IMR-90 (cell line): Measurements from ENCODE around the gene C11orf42. TPM values are rescaled to one million over a fixed set of nuclear protein-coding genes. Genes with fewer than 3 reads are reported as not detected.

Experiments used
- ATAC-seq: fragments of 200-7000 bp; cut with Tn5 transposase; 2 replicates; pipeline ENCODE4 v1.9.1; 2020; ENCODE audit warnings: low read depth, mild to moderate bottlenecking, moderate library complexity
- BruUV-seq: library from RNA; stranded (reverse); fragments of 400-500 nt; replicated peaks from 2 replicates; lab custom pipeline; 2021; lab: Mats Ljungman, UMichigan
- CTCF ChIA-PET: fragments of 300-600 bp; formaldehyde crosslinking; extraction: SDS; loops from one replicate; lab custom pipeline; 2021; ENCODE audit warnings: antibody characterized with exemption; lab: Yijun Ruan, JAX
- POLR2A ChIA-PET: fragments of 300-600 bp; sonication (Branson Sonifier 250); formaldehyde crosslinking; loops from one replicate; lab custom pipeline; 2022; ENCODE audit warnings: antibody characterized with exemption; ENCODE audit not compliant: unreplicated experiment; lab: Charles Lee
- DNase-seq: peaks from one replicate; pipeline ENCODE4 v3.0.0; 2013
- H2AFZ ChIP-seq: replicated peaks from 2 replicates; pipeline ENCODE3; 2013; ENCODE audit warnings: low read length, mild to moderate bottlenecking; ENCODE audit not compliant: poor library complexity
- H2AK5ac ChIP-seq: 2 replicates; pipeline ENCODE4 v1.6.1; 2013; ENCODE audit warnings: low read depth, low read length, inconsistent platforms
- H2AK9ac ChIP-seq: replicated peaks from 2 replicates; pipeline ENCODE3; 2013; ENCODE audit warnings: mild to moderate bottlenecking, low read depth, low read length, moderate library complexity; ENCODE audit not compliant: poor library complexity
- H2BK120ac ChIP-seq: 2 replicates; pipeline ENCODE4 v1.6.1; 2013; ENCODE audit warnings: low read depth, low read length, inconsistent platforms
- H2BK15ac ChIP-seq: 3 replicates; pipeline ENCODE4 v1.6.1; 2013; ENCODE audit warnings: low read depth, low read length, inconsistent platforms
- H2BK20ac ChIP-seq: 2 replicates; pipeline ENCODE4 v1.6.1; 2013; ENCODE audit warnings: low read depth, mild to moderate bottlenecking, inconsistent platforms, low read length, moderate library complexity
- H2BK5ac ChIP-seq: 2 replicates; pipeline ENCODE4 v1.6.1; 2013; ENCODE audit warnings: mild to moderate bottlenecking, low read depth, low read length, inconsistent platforms; ENCODE audit not compliant: poor library complexity, severe bottlenecking
- H3K14ac ChIP-seq: replicated peaks from 2 replicates; pipeline ENCODE4 v1.6.1; 2013; ENCODE audit warnings: low read depth, low read length, inconsistent platforms
- H3K18ac ChIP-seq: 2 replicates; pipeline ENCODE4 v1.6.1; 2013; ENCODE audit warnings: low read depth, low read length, control low read depth
- H3K23ac ChIP-seq: 2 replicates; pipeline ENCODE4 v1.6.1; 2013; ENCODE audit warnings: low read depth, low read length, inconsistent platforms
- H3K27ac ChIP-seq: 2 replicates; pipeline ENCODE4 v1.5.1; 2013; ENCODE audit warnings: mild to moderate bottlenecking, control low read depth, low read length; ENCODE audit not compliant: insufficient read depth
- H3K27me3 ChIP-seq: 2 replicates; pipeline ENCODE4 v1.6.1; 2013; ENCODE audit warnings: low read length; ENCODE audit not compliant: control insufficient read depth, insufficient read depth
- H3K36me3 ChIP-seq: 2 replicates; pipeline ENCODE4 v1.6.1; 2013; ENCODE audit warnings: low read length, mixed read lengths; ENCODE audit not compliant: control insufficient read depth, insufficient read depth
- H3K4ac ChIP-seq: 2 replicates; pipeline ENCODE4 v1.6.1; 2013; ENCODE audit warnings: low read depth, low read length, inconsistent platforms
- H3K4me1 ChIP-seq: 2 replicates; pipeline ENCODE4 v1.6.1; 2013; ENCODE audit warnings: low read length, mixed read lengths; ENCODE audit not compliant: control insufficient read depth, insufficient read depth
- H3K4me2 ChIP-seq: 2 replicates; pipeline ENCODE4 v1.6.1; 2013; ENCODE audit warnings: low read depth, mild to moderate bottlenecking, control low read depth, low read length, moderate library complexity
- H3K4me3 ChIP-seq: 2 replicates; pipeline ENCODE4 v1.5.1; 2013; ENCODE audit warnings: low read depth, mild to moderate bottlenecking, control low read depth, low read length, moderate library complexity; ENCODE audit not compliant: insufficient read depth
- H3K56ac ChIP-seq: 2 replicates; pipeline ENCODE4 v1.6.1; 2013; ENCODE audit warnings: low read length, inconsistent platforms; ENCODE audit not compliant: insufficient read depth; ENCODE audit errors: extremely low read depth
- H3K79me1 ChIP-seq, 2 experiments: 2 replicates each; pipeline ENCODE4 v1.6.1; 2013; ENCODE audit warnings: low read length in 2 of 2, inconsistent platforms in 1 of 2, low read depth in 1 of 2
- H3K9ac ChIP-seq: 2 replicates; pipeline ENCODE4 v1.6.1; 2013; ENCODE audit warnings: low read depth, low read length, control low read depth
- H3K9me1 ChIP-seq: 2 replicates; pipeline ENCODE4 v1.6.1; 2013; ENCODE audit warnings: low read length, inconsistent platforms; ENCODE audit not compliant: insufficient read depth
- H3K9me3 ChIP-seq: 2 replicates; pipeline ENCODE4 v1.6.1; 2013; ENCODE audit warnings: low read length; ENCODE audit not compliant: control insufficient read depth, insufficient read depth
- H4K20me1 ChIP-seq: 2 replicates; pipeline ENCODE4 v1.6.1; 2013; ENCODE audit warnings: low read length, inconsistent platforms; ENCODE audit not compliant: insufficient read depth
- H4K5ac ChIP-seq: 2 replicates; pipeline ENCODE4 v1.6.1; 2013; ENCODE audit warnings: mild to moderate bottlenecking, low read depth, low read length, control low read depth
- H4K8ac ChIP-seq, 2 experiments: 2 replicates each; pipeline ENCODE4 v1.6.1; 2013; ENCODE audit warnings: low read depth in 2 of 2, low read length in 2 of 2, control low read depth in 1 of 2, inconsistent platforms in 1 of 2
- H4K91ac ChIP-seq: 2 replicates; pipeline ENCODE4 v1.6.1; 2013; ENCODE audit warnings: low read depth, low read length, inconsistent platforms; ENCODE audit not compliant: insufficient read depth
- CHD1 ChIP-seq: IDR thresholded peaks from 2 replicates; pipeline ENCODE4 v1.6.1; 2012; ENCODE audit warnings: low read depth, low read length, improper control_type of control experiment
- MAFK ChIP-seq: IDR thresholded peaks from 2 replicates; pipeline ENCODE4 v1.6.1; 2012; ENCODE audit warnings: low read depth, low read length, improper control_type of control experiment
- NFE2L2 ChIP-seq: fragments of 150-350 bp; IDR thresholded peaks from 2 replicates; pipeline ENCODE4 v1.6.1; 2016; ENCODE audit warnings: low read depth, mild to moderate bottlenecking, low read length
- RCOR1 ChIP-seq: IDR thresholded peaks from 2 replicates; pipeline ENCODE4 v1.6.1; 2012; ENCODE audit warnings: mild to moderate bottlenecking, low read length, improper control_type of control experiment; ENCODE audit not compliant: insufficient replicate concordance
- WGBS, 2 experiments: methylation state at CpG; one replicate each; pipeline versions ENCODE4 v1.1.5 to v1.1.7; 2013; ENCODE audit warnings: missing lambda C conversion rate in 2 of 2; ENCODE audit not compliant: insufficient read length in 1 of 2; ENCODE audit errors: extremely low coverage in 2 of 2; 5-methylcytosine and 5-hydroxymethylcytosine counted together
- dilution Hi-C: fragments of 300-500 bp; cut with HindIII; formaldehyde crosslinking; loops from one replicate; pipeline ENCODE4 v1.14.3; 2018; ENCODE audit warnings: low sequenced_read_pairs; ENCODE audit not compliant: unreplicated experiment
- in situ Hi-C: fragments of 300-500 bp; cut with MboI; formaldehyde crosslinking; loops from 3 replicates; pipeline ENCODE4 v1.14.3; 2019; ENCODE audit warnings: low sequenced_read_pairs, inconsistent platforms, mixed read lengths
- intact Hi-C: fragments of 100-400 bp; cut with micrococcal nuclease; formaldehyde crosslinking; loops from 2 replicates; pipeline ENCODE4 v1.10.0; 2022
- polyA plus RNA-seq, 3 experiments: library from polyadenylated mRNA; depleted of rRNA; stranded (reverse); fragments of >200 nt; gene quantifications; 2 replicates each; pipeline ENCODE4 v1.2.3, GENCODE V29; 2012; ENCODE audit warnings: low replicate concordance in 1 of 3
- total RNA-seq: library from RNA; depleted of rRNA; stranded (reverse); fragments of >200 nt; gene quantifications from 2 replicates; pipeline ENCODE4 v1.2.3, GENCODE V29; 2012
- TF ChIP-seq, protein P1 (sequence below): fragments of 150-350 bp; IDR thresholded peaks from 2 replicates; pipeline ENCODE4 v1.6.1; 2017; ENCODE audit warnings: mild to moderate bottlenecking, antibody characterized with exemption, low read length, low read depth
- TF ChIP-seq, protein P2 (sequence below): fragments of 150-350 bp; IDR thresholded peaks from 2 replicates; pipeline ENCODE4 v1.6.1; 2016; ENCODE audit warnings: low read depth, mild to moderate bottlenecking, low read length, moderate library complexity, borderline replicate concordance

C11orf42 gene
- total and polyA plus RNA-seq, 2 of the 4 experiments (the other 2 are of a cell fraction) = not detected

- Histone ChIP-seq H3K79me1 (no peaks in the 10 kb centered on the region), H3K27ac (no peak overlapping the region), H3K9me1 (no peaks in the 10 kb centered on the region), H3K4me2 (no peak overlapping the region; the same call in 1 of the 2 replicates), H3K27me3 (no peaks in the 10 kb centered on the region), H2AK9ac (no peak overlapping the region), H3K4me3 (no peak overlapping the region), H2BK15ac (no peak overlapping the region), H2AFZ (no peak overlapping the region), H2BK5ac (no peak overlapping the region), H2AK5ac (no peak overlapping the region), H4K5ac (no peak overlapping the region), H4K91ac (no peak overlapping the region), H3K9ac (no peak overlapping the region), H3K23ac (no peak overlapping the region), H3K9me3 (no peaks in the 10 kb centered on the region), H3K56ac (no peak overlapping the region), H2BK20ac (no peak overlapping the region), H3K4me1 (peaks cover 2% of the 10 kb centered on the region; the same call in 1 of the 2 replicates), H3K18ac (no peak overlapping the region; the same call in 1 of the 2 replicates), H3K36me3 (peaks cover 2% of the 10 kb centered on the region; the same call in 1 of the 2 replicates), H4K20me1 (no peaks in the 10 kb centered on the region), H4K8ac (no peak overlapping the region), H3K14ac (no peak overlapping the region), H3K4ac (no peak overlapping the region), H2BK120ac (no peak overlapping the region)
- ChIA-PET POLR2A (no interaction called here), CTCF (no interaction called here)
- intact Hi-C loops = no loop called here
- DNase-seq (peak; percentile 23), ATAC-seq (peak; percentile 31)
- in situ Hi-C loops = no loop called here
- 88% methylated on average over 1 of the region's 1 CpG; no CpG with 5 or more reads in 1 of the 2 experiments for WGBS, 2 experiments
- no peak for TF ChIP-seq RCOR1
- TF ChIP-seq, protein P1, sequence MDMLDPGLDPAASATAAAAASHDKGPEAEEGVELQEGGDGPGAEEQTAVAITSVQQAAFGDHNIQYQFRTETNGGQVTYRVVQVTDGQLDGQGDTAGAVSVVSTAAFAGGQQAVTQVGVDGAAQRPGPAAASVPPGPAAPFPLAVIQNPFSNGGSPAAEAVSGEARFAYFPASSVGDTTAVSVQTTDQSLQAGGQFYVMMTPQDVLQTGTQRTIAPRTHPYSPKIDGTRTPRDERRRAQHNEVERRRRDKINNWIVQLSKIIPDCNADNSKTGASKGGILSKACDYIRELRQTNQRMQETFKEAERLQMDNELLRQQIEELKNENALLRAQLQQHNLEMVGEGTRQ = no peak
- TF ChIP-seq, protein P2, sequence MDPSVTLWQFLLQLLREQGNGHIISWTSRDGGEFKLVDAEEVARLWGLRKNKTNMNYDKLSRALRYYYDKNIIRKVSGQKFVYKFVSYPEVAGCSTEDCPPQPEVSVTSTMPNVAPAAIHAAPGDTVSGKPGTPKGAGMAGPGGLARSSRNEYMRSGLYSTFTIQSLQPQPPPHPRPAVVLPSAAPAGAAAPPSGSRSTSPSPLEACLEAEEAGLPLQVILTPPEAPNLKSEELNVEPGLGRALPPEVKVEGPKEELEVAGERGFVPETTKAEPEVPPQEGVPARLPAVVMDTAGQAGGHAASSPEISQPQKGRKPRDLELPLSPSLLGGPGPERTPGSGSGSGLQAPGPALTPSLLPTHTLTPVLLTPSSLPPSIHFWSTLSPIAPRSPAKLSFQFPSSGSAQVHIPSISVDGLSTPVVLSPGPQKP = no peak
- TF ChIP-seq NFE2L2 = no peak
- no peak for TF ChIP-seq CHD1
- TF ChIP-seq MAFK = no peak
- no TSS peak for BruUV-seq
- dilution Hi-C loops = no loop called here
These were observed 3.3 kb upstream of the C11orf42 start for GRCh38 chr11:6202041-6202440.
